Measurements from ENCODE around the gene KLHL11. TPM values are rescaled to one million over a fixed set of nuclear protein-coding genes. Genes with fewer than 3 reads are reported as not detected.

The KLHL11 gene
- total and polyA plus RNA-seq, 4 donors: 0.63 to 27.7 (median 6.8) TPM

DNA sequence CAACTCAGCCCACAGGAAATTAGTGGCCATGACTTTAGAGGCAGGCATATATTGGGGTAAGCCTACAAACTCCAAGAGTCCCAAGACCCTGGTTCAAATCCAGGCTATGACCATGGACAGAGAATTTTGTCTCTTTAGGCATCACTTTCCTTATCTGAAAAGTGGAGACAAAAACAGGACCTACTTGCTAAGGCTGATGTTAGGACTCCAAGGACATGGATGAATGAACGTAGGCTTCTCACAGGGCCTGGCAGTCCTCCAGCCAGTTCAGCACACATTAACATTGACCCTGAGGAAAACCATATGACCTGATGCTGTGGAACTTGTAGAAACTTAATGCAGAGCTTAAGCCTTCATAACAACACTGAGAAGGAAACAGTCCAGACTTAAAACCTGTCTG is 51.0 kb downstream of the KLHL11 start:
- H3K27me3 ChIP-seq (ENCODE audit: control insufficient read depth in 3 of 3, insufficient read depth in 3 of 3, low read length in 2 of 3): no peaks in the 10 kb centered on the region
- no peak for ATAC-seq (ENCODE audit: insufficient read depth, low FRiP score)
- TF ChIP-seq, protein P1, sequence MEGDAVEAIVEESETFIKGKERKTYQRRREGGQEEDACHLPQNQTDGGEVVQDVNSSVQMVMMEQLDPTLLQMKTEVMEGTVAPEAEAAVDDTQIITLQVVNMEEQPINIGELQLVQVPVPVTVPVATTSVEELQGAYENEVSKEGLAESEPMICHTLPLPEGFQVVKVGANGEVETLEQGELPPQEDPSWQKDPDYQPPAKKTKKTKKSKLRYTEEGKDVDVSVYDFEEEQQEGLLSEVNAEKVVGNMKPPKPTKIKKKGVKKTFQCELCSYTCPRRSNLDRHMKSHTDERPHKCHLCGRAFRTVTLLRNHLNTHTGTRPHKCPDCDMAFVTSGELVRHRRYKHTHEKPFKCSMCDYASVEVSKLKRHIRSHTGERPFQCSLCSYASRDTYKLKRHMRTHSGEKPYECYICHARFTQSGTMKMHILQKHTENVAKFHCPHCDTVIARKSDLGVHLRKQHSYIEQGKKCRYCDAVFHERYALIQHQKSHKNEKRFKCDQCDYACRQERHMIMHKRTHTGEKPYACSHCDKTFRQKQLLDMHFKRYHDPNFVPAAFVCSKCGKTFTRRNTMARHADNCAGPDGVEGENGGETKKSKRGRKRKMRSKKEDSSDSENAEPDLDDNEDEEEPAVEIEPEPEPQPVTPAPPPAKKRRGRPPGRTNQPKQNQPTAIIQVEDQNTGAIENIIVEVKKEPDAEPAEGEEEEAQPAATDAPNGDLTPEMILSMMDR (IDR thresholded peaks at IDR 0.05; ENCODE audit: control extremely low read depth, extremely low read depth): no peak
- peaks cover 0 to 19% (median 3%) of the 10 kb centered on the region in 4 donors for H3K36me3 ChIP-seq (ENCODE audit: control insufficient read depth in 4 of 4, insufficient read depth in 4 of 4, low read length in 4 of 4)
- WGBS, 2 donors: 58 to 64% methylated on average over 1 of the region's 1 CpG
- no peaks in the 10 kb centered on the region for H3K9me3 ChIP-seq (ENCODE audit: control insufficient read depth in 4 of 4, insufficient read depth in 3 of 4, low read length in 3 of 4)
- no peak overlapping the region for H3K9ac ChIP-seq (ENCODE audit: insufficient read depth in 1 of 2, low read length in 2 of 2)
- peak in 1 of 3 donors; percentile 25 for DNase-seq
- H3K4me1 ChIP-seq (ENCODE audit: control insufficient read depth in 5 of 5, insufficient read depth in 5 of 5, low read length in 5 of 5): peaks cover 0 to 23% (median 13%) of the 10 kb centered on the region in 5 donors
- H3K4me3 ChIP-seq: no peak overlapping the region
- H3K27ac ChIP-seq (ENCODE audit: low read depth in 1 of 2, low read length in 1 of 2): no peak overlapping the region

DNA sequence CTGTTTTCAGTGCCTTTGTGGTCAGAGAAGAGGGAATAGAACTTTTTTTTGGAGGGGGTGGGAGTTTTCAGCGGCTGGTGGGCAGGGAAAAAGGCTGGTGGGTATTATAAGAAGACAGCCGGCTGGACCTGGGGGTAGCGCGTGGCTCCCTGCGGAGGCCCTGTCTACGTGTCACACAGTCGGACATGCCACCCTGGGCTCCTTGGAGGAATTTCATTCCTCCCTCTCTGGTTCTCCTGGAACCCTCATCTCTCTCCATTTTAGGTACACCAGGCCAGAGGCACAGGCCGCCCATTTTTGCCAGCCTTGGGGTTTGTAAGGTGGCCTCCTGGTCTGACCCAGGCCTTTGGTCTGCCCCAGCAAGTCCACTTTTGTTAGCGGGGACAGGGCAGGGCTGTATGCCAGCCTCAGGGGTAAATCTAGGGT is 51.5 kb downstream of the KLHL11 start:
- Histone ChIP-seq H3K36me3 (ENCODE audit: control insufficient read depth in 4 of 4, insufficient read depth in 4 of 4, low read length in 4 of 4) (peaks cover 0 to 16% (median 3%) of the 10 kb centered on the region in 4 donors), H3K27ac (ENCODE audit: low read depth in 1 of 2, low read length in 1 of 2) (no peak overlapping the region), H3K27me3 (ENCODE audit: control insufficient read depth in 3 of 3, insufficient read depth in 3 of 3, low read length in 2 of 3) (no peaks in the 10 kb centered on the region), H3K9me3 (ENCODE audit: control insufficient read depth in 4 of 4, insufficient read depth in 3 of 4, low read length in 3 of 4) (no peaks in the 10 kb centered on the region), H3K4me3 (no peak overlapping the region), H3K4me1 (ENCODE audit: control insufficient read depth in 5 of 5, insufficient read depth in 5 of 5, low read length in 5 of 5) (peaks cover 0 to 23% (median 13%) of the 10 kb centered on the region in 5 donors), H3K9ac (ENCODE audit: insufficient read depth in 1 of 2, low read length in 2 of 2) (peak overlapping the region in 1 of 2 donors; percentile 66)
- WGBS, 2 donors: 85 to 92% methylated on average over 9 of the region's 9 CpGs
- ATAC-seq (ENCODE audit: insufficient read depth, low FRiP score) (no peak), DNase-seq (no peak)
- TF ChIP-seq, protein P1 (IDR thresholded peaks at IDR 0.05; ENCODE audit: control extremely low read depth, extremely low read depth): no peak

DNA sequence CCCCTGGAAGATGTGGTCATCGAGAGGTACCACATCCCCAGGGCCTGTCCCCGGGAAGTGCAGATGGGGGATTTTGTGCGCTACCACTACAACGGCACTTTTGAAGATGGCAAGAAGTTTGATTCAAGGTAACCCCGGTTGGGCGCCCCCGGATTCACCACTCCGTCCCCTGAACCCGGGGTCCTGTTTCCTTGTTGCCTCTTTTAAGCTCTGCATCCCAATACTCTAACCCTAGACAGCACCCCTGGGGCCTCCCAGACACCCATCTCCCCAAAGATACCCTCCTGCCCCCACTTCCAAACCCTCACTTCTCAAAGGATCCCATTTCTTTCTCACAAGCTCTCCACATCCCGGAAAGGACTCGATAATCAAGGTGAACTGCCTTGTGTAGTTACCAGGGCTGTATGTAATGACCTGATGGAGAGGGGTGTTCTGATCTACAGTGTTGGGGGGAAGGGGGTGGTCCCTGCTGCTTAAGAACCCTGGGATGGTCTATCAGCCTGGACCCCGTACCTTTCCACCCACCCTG is 52.0 kb downstream of the KLHL11 start:
- no peaks in the 10 kb centered on the region for H3K9me3 ChIP-seq (ENCODE audit: control insufficient read depth in 4 of 4, insufficient read depth in 3 of 4, low read length in 3 of 4)
- peaks cover 0 to 23% (median 13%) of the 10 kb centered on the region in 5 donors for H3K4me1 ChIP-seq (ENCODE audit: control insufficient read depth in 5 of 5, insufficient read depth in 5 of 5, low read length in 5 of 5)
- ATAC-seq (ENCODE audit: insufficient read depth, low FRiP score) (no peak), DNase-seq (no peak)
- peaks cover 0 to 13% (median 1%) of the 10 kb centered on the region in 4 donors for H3K36me3 ChIP-seq (ENCODE audit: control insufficient read depth in 4 of 4, insufficient read depth in 4 of 4, low read length in 4 of 4)
- WGBS, 2 donors: 43 to 47% methylated on average over 12 of the region's 12 CpGs
- H3K27me3 ChIP-seq (ENCODE audit: control insufficient read depth in 3 of 3, insufficient read depth in 3 of 3, low read length in 2 of 3): no peaks in the 10 kb centered on the region
- H3K4me3 ChIP-seq: peak overlapping the region; percentile 33
- H3K9ac ChIP-seq (ENCODE audit: insufficient read depth in 1 of 2, low read length in 2 of 2): peak overlapping the region; percentile 46 to 66
- H3K27ac ChIP-seq (ENCODE audit: low read depth in 1 of 2, low read length in 1 of 2): peak overlapping the region in 1 of 2 donors; percentile 18
- TF ChIP-seq, protein P1 (IDR thresholded peaks at IDR 0.05; ENCODE audit: control extremely low read depth, extremely low read depth): no peak
